Sigmoid colon (tissue), 3 donors: ENCODE results near the gene SULT1A1.
"Not testable (repeated sequence)": the region's sequence is repeated elsewhere in the genome, so short reads cannot be mapped to it uniquely, and the experiment has no call there.

Experiments
- CTCF ChIP-seq, 4 experiments: fragments of 450-650 bp in 3 of 4; fragments of 200-600 bp in 1 of 4; IDR thresholded peaks; one replicate each; pipeline ENCODE4 v1.5.1; 2016 to 2019; ENCODE audit warnings: antibody characterized with exemption in 4 of 4, mild to moderate bottlenecking in 3 of 4, moderate library complexity in 2 of 4
- POLR2A ChIP-seq, 2 donors: fragments of 450-650 bp; IDR thresholded peaks; one replicate each; pipeline ENCODE4 v1.6.1; 2016; ENCODE audit warnings: antibody characterized with exemption in 2 of 2, mild to moderate bottlenecking in 2 of 2, moderate library complexity in 2 of 2

- TF ChIP-seq CTCF, POLR2A (IDR thresholded peaks at IDR 0.05): not testable (repeated sequence)
These were observed 43.5 kb downstream of the SULT1A1 start for GRCh38 chr16:28566233-28566925.
